ENCODE data around the gene LIAS.

DNA sequence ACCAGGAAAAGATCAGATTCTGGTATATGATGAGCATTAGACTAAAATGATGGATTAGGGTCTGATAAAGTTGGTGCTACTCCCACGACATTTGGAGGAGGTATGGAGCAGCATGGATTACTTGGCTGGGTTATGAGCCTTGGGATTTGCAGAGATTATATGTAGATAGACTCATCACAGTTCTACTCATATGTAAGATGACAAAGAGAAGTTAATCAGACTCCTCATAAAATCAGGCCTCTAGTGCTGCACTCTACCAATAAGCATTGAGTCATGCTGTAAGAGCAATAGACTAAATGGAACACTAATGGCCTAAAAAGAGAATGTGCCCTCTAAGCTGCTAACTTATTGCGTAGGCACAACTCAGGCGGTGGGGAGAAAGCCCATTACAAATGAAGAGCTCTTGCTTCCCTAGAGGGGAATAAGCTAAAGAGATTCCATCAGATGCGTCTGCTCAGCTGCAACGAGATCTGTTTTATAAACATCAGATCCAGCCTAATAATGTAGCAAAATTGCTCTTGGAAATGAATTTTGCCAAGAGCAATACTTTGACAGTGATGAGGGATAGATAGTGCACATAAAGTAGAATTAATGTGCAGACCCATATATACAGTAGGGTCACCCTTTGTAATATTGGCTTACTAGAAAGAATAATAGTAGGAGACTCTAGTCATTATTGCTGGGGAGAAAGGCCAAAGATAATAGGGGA is 17.5 kb downstream of the LIAS start:
- TF ChIP-seq POLR2AphosphoS5 (IDR thresholded peaks at IDR 0.05; ENCODE audit: low read depth, low read length) (no peak), POLR2A (IDR thresholded peaks at IDR 0.05; ENCODE audit: low read depth, low read length) (no peak), TAF1 (IDR thresholded peaks at IDR 0.05; ENCODE audit: borderline replicate concordance, low read depth, low read length) (no peak)

Data from GM12892 (cell line).